AG08396 (cell line): ENCODE results near the gene TP73.
A peak's percentile ranks its signal among the peaks of the same experiment; 100 is the strongest.

Source experiments
- DNase-seq: peaks from one replicate; pipeline ENCODE4 v3.0.0; 2012; ENCODE audit warnings: low spot score, mixed read lengths

The TP73 gene

GRCh38 chr1:3673381-3674099, 21.2 kb downstream of the TP73 start:
- no peak for DNase-seq

GRCh38 chr1:3674100-3675094, 22.1 kb downstream of the TP73 start:
- DNase-seq: no peak

GRCh38 chr1:3675436-3675835, 23.1 kb downstream of the TP73 start:
- DNase-seq: no peak

- DNase-seq: no peak
Measured at GRCh38 chr1:3676581-3677470, 24.5 kb downstream of the TP73 start.

- DNase-seq: no peak
Measured at GRCh38 chr1:3677484-3677883, 25.2 kb downstream of the TP73 start.

- no peak for DNase-seq
Measured at GRCh38 chr1:3678361-3679097, 26.2 kb downstream of the TP73 start.

- DNase-seq: no peak
Measured at GRCh38 chr1:3679098-3679555, 26.8 kb downstream of the TP73 start.

GRCh38 chr1:3679799-3680453, 27.6 kb downstream of the TP73 start:
- no peak for DNase-seq

GRCh38 chr1:3680488-3681230, 28.3 kb downstream of the TP73 start:
- no peak for DNase-seq

- DNase-seq: no peak
Measured at GRCh38 chr1:3681231-3681897, 29.0 kb downstream of the TP73 start.

- no peak for DNase-seq
Measured at GRCh38 chr1:3681898-3682806, 29.8 kb downstream of the TP73 start.

GRCh38 chr1:3683197-3683596, 30.9 kb downstream of the TP73 start:
- no peak for DNase-seq

GRCh38 chr1:3683992-3684391, 31.7 kb downstream of the TP73 start:
- DNase-seq: peak; percentile 62

GRCh38 chr1:3685222-3685621, 32.9 kb downstream of the TP73 start:
- DNase-seq: no peak

- DNase-seq: no peak
Measured at GRCh38 chr1:3685906-3686305, 33.6 kb downstream of the TP73 start.

- DNase-seq: no peak
Measured at GRCh38 chr1:3687504-3687903, 35.2 kb downstream of the TP73 start.

GRCh38 chr1:3688356-3689137, 36.2 kb downstream of the TP73 start:
- DNase-seq: no peak
